ENCODE data around the gene COA7.

GRCh38 chr1:52691821-52692220 is 6.3 kb downstream of the COA7 start:
- TF ChIP-seq CTCF (IDR thresholded peaks at IDR 0.05) (no peak), POLR2A (IDR thresholded peaks at IDR 0.05) (no peak)

Measured in testis (tissue), 2 donors.